Cerebellar nuclear complex (tissue), 1 donor: Measurements from ENCODE around the gene ZNF555.
"Not testable (repeated sequence)": the region's sequence is repeated elsewhere in the genome, so short reads cannot be mapped to it uniquely, and the experiment has no call there.

Experiments used
- DNase-seq, 2 experiments: peaks; one replicate each; lab custom pipeline; 2025; lab: John Stamatoyannopoulos, UW

The ZNF555 gene

GRCh38 chr19:2807379-2808128 lies 33.7 kb upstream of the ZNF555 start:
- no peak for DNase-seq

DNA sequence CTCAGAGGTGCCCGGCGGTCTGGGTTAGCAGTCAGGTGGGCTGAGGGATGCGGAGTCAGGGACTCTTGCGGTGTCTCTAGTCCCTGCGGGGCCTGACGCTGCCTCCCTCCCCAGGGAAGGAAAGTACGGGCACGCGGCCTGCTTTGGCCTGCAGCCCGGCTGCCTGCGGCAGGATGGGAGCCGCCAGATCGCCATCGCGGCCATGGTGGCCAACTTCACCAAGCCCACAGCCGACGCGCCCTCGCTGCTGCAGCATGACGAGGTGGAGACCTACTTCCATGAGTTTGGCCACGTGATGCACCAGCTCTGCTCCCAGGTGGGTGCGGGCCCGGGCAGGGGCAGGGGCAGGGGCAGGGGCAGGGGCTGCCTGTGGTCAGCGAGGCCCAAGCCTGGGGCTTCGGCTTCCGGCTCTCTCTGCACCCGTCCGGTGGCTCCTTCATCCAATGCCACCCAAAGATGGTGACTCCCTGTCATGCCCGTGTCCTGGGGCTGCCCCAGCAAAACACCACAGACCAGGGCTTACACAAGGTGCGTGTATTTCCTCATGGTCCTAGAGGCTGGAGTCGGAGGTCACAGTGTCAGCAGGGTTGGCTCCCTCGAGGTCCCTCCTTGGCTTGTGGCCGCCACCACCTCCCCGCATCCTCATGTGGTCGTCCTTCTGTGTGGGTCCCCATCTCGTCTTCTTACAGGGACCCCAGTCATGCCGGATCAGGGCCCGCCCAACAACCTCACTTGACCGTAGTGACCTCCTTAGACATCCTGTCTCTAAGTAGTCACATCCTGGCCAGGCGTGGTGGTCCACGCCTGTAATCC lies 32.9 kb upstream of the ZNF555 start:
- no peak for DNase-seq

- no peak for DNase-seq
Measured at GRCh38 chr19:2809387-2810140, 31.7 kb upstream of the ZNF555 start.

DNA sequence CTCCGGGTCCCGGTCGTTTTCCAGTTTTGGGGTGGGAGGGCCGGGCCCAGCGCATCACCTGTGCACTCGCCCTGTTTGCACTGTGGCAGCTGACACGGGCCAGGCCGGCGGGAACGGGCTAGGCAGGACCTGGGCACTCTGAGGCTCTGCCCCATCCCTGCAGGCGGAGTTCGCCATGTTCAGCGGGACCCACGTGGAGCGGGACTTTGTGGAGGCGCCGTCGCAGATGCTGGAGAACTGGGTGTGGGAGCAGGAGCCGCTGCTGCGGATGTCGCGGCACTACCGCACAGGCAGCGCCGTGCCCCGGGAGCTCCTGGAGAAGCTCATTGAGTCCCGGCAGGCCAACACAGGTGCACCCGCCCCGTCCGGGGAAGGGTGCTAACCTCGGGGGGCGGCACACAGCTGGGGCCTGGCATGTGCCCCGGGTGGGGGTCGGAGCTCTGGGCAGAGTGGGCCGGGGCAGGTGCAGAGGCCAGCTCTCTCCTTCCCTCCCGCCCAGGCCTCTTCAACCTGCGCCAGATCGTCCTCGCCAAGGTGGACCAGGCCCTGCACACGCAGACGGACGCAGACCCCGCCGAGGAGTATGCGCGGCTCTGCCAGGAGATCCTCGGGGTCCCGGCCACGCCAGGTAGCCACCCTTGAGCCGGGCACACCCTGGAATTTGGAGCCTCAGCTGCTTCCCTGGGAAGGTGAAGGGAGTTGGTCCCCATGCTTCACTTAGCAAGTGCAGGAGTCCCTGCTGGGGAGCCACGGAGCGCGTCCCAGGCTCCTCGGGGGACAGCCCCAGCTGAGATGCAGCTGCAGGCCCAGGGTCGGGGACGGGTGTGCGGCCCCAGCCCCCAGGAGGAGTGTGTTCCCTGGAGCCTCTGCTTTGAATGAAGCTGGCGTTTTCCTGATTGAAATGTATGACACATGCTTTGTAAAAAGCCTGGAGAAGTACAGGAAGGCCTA lies 30.9 kb upstream of the ZNF555 start:
- DNase-seq, result no peak

DNA sequence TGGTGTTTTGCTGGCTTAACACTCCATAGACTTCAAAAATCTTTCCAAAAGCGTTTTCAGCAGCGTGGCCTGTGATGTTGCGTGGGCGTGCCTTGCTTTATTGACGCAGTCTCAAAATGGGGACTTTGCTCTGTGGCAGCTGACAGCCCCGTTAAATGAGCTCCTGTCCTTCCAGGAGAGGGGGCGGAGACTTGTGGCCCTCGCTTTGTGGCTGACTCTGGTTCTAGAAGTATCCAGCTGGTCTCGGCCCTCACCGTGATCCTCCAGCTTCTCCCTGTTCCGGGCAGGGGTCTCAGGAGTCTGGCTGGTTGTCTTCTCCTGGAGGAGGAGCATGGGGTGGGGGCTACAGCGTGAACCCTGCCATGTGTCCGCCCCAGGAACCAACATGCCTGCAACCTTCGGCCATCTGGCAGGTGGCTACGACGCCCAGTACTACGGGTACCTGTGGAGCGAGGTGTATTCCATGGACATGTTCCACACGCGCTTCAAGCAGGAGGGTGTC lies 30.0 kb upstream of the ZNF555 start:
- no peak for DNase-seq

- peak in 1 of 2 experiments; percentile 22 for DNase-seq
Measured at GRCh38 chr19:2811735-2812413, 29.4 kb upstream of the ZNF555 start.

DNA sequence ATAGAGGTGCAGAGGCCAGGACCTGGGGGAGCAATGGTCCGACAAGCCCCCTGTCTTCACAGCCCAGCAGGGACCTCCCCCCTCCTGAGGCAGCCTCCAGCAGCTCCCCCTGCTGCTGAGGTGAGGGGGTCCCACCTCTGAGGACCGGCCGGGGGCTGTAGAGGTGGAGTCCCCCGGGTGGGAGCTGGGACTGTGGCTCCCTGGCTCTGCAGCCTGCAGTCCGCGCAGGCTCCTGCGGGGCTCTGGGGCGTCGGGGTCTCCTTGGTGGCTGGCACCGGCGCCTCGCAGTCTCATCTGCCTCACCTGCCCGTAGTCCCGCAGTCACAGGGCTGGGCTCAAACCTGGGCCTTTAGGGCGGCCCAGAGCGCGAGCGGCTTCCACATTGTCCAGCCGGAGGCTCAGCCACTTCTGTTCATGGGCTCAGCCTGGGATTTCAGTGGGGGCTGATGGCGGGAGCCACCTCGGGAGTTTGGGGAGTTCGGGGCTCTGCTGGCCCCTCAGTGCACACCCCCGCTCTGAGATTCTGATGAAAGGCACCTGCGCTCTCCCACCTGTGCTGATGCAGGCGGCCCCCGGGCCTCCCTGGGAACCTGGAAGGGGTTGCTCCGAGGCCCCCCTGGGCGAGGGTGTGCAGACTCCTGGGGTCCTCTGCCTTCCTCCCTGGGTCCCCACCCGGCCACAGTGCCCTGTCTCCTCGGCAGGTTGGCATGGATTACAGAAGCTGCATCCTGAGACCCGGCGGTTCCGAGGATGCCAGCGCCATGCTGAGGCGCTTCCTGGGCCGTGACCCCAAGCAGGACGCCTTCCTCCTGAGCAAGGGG lies 28.7 kb upstream of the ZNF555 start:
- DNase-seq, result no peak

DNA sequence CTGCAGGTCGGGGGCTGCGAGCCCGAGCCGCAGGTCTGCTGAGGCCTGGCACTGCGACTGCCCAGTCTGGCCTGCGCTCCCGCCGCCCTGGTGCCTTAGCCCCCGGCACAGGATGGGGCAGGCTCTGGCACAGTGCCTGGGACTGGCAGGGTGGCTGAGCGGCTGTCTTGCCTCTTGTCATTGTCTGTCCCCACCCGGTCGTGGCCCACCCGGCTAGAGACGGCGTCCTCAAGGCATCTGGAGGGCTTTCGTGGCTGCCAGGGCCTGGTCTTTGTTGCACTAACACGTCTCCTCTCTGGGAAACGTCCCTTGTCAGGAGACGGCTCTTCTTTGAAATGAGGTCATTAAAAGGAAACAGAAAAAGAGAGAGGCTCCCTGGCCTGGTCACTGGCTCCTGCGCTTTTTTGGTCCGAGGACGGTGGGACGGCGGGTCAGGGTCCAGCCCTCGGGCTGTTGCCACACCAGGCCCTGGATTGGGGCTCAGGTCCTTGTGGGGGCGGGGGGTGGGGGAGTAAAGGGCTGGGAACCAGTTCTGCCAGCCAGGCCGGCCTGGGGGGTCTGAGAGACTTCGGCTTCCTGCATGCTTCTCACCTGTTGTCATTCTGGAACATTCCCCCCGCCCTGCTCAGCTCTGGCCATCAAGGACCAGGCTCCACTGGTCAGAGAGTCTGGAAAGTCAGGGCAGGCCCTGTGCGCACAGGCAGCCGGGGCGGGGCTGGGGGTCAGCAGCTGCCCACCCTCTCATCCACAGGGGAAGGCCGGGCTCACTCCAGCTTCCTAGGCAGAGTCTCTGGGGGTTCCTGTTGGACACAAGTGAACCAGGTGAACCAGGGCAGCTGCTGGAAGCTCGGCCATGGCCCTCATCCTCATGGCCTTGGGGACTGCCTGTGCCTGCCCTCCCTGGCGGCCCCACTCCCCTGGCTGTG lies 27.8 kb upstream of the ZNF555 start:
- no peak for DNase-seq

DNA sequence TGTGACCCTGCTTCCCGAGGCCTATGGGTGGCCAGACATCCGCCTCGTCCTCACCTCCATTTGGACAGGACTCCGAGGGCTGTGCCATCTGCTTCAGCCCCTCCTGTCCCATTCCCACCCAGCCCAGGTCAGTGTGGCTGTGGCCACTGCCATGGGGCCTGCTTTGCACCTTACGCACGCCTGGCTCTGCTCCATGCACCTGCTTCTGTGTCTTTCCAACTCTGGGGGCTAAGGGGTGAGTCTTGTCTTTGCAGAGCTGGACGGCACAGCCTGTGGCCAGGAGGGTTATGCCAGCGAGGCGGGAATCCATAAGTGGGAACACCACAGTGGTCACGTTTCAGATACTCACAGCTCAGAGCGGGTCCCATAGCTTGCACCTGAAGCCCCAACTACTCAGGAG lies 26.8 kb upstream of the ZNF555 start:
- DNase-seq, result no peak

- no peak for DNase-seq
Measured at GRCh38 chr19:2815191-2815614, 26.1 kb upstream of the ZNF555 start.

GRCh38 chr19:2815923-2816322 lies 25.4 kb upstream of the ZNF555 start:
- no peak for DNase-seq

GRCh38 chr19:2816641-2817040 lies 24.6 kb upstream of the ZNF555 start:
- no peak for DNase-seq

DNA sequence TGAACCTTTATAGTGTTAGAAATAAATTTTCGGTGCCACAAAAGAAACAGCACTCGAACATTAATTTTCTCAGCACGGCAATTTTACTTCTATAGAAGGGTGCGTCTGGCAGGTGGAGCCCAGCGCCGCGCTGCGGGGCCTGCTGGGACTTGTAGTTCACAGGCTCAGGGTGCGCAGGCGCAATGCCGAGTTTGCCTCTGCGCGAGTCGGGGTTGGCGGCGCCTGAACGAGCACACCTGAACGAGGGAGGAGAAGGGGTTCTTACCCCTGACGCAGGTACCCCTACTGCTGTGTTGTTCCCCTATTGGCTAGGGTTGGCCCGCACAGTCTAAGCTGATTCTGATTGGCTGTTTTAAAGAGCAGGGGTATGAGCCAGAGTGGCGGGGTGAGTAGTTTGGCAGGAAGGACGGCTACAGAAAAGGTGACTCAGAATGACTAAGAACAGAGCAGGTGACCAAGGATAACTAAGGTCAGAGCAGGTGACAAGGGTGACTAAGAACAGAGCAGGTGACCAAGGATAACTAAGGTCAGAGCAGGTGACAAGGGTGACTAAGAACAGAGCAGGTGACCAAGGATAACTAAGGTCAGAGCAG lies 23.9 kb upstream of the ZNF555 start:
- not testable (repeated sequence) for DNase-seq

GRCh38 chr19:2819540-2820111 lies 21.6 kb upstream of the ZNF555 start, which contains the start of gene ZNF554:
ZNF554 (plus strand) TSS chr19:2819868; CDS start chr19:2820072, 204 bp downstream.
- DNase-seq, result peak; percentile 39 to 80

GRCh38 chr19:2820112-2820702 lies 21.1 kb upstream of the ZNF555 start:
- DNase-seq, result no peak

DNA sequence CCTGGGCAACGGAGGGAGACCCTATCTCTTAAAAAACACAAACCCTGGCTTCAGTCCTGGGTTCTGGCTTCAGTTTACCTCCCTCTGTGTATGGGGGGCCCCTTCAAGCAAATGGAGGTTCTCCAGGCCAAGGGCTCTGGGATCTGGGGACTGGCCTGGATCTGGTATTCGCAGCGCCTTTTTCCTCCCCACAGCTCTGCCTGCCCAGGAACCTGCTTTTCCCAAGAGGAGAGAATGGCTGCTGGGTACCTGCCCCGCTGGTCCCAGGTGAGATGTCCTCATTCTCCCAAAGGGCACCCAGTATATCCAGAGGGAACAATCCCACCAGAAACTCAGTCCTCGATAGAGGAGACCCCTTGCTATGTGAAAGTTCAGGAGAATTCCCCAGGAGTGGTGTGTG lies 18.4 kb upstream of the ZNF555 start:
- no peak for DNase-seq

- DNase-seq, result no peak
Measured at GRCh38 chr19:2823646-2824045, 17.6 kb upstream of the ZNF555 start.
